ENCODE data around the gene TNRC6A. TPM values are rescaled to one million over a fixed set of nuclear protein-coding genes. Genes with fewer than 3 reads are reported as not detected.

The TNRC6A gene
- total RNA-seq, 2 donors from 2014 or later, result 81.5 to 84.7 TPM

DNA sequence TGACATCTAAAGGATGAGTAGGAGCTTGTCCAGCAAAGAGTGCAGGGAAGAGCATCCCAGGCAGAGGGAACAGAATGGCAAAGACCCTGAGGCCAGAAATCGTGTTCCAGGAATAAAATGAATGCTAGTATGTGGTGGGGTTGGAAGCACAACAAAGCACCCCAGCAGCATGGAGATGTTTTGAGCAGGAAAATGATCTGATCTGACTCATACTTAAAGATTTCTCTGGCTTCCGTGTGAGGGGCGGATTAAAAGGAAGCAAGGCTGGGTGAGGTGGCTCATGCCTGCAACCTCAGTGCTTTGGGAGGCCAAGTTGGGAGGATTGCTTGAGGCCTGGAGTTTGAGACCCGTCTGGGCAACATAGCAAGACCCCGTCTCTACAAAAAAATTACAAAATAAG, 118.6 kb downstream of the TNRC6A start:
- TF ChIP-seq, protein P1, sequence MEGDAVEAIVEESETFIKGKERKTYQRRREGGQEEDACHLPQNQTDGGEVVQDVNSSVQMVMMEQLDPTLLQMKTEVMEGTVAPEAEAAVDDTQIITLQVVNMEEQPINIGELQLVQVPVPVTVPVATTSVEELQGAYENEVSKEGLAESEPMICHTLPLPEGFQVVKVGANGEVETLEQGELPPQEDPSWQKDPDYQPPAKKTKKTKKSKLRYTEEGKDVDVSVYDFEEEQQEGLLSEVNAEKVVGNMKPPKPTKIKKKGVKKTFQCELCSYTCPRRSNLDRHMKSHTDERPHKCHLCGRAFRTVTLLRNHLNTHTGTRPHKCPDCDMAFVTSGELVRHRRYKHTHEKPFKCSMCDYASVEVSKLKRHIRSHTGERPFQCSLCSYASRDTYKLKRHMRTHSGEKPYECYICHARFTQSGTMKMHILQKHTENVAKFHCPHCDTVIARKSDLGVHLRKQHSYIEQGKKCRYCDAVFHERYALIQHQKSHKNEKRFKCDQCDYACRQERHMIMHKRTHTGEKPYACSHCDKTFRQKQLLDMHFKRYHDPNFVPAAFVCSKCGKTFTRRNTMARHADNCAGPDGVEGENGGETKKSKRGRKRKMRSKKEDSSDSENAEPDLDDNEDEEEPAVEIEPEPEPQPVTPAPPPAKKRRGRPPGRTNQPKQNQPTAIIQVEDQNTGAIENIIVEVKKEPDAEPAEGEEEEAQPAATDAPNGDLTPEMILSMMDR (conservative IDR thresholded peaks at IDR 0.05), result no peak
- no peaks in the 10 kb centered on the region for H3K9me3 ChIP-seq (ENCODE audit: control insufficient read depth, low read length)
- Mint-ChIP-seq H3K4me3 (no peak overlapping the region), H3K36me3 (ENCODE audit: low read depth) (no peaks in the 10 kb centered on the region), H3K27me3 (ENCODE audit: insufficient read depth) (no peaks in the 10 kb centered on the region), H3K4me1 (peaks cover 5% of the 10 kb centered on the region), H3K27ac (no peak overlapping the region), H3K9me3 (no peaks in the 10 kb centered on the region)
- no peak overlapping the region for H3K4me3 ChIP-seq (ENCODE audit: low read length)
- 80 to 90% methylated on average over 4 to 5 of the region's 5 CpGs for WGBS, 2 experiments (ENCODE audit: insufficient coverage in 1 of 2, insufficient read length in 1 of 2)
- no peaks in the 10 kb centered on the region for H3K36me3 ChIP-seq (ENCODE audit: control insufficient read depth, insufficient read depth, low read length)
- no peaks in the 10 kb centered on the region for H3K27me3 ChIP-seq (ENCODE audit: control insufficient read depth, insufficient read depth, low read length, poor library complexity, severe bottlenecking)
- no peak overlapping the region for H3K9ac ChIP-seq (ENCODE audit: extremely low read depth, low read length, poor library complexity, severe bottlenecking)
- H3K27ac ChIP-seq (ENCODE audit: low read depth, low read length), result no peak overlapping the region
- H3K4me1 ChIP-seq (ENCODE audit: control insufficient read depth, insufficient read depth, low read length), result no peaks in the 10 kb centered on the region
- DNase-seq, result no peak

DNA sequence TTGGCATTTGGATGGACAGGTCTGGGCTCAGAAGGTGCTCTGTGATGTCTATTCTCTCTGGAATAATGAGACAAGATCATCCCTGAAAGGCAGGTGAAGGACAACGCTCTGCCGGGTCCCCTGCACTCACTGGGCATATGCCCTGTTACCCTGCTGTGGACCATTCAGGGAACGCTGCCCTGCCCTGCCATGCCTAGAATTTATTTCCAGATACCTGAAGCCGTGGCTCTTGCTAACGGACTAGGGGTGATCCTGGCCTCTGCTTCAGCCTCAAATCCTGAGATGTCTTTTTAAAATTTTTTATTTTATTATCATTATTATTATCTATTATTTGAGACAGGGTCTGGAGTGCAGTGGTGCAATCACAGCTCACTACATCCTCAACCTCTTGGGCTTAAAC, 120.2 kb downstream of the TNRC6A start:
- TF ChIP-seq, protein P1 (conservative IDR thresholded peaks at IDR 0.05), result no peak
- H3K9me3 ChIP-seq (ENCODE audit: control insufficient read depth, low read length), result no peaks in the 10 kb centered on the region
- 88 to 94% methylated on average over 3 to 5 of the region's 5 CpGs for WGBS, 2 experiments (ENCODE audit: insufficient coverage in 1 of 2, insufficient read length in 1 of 2)
- no peaks in the 10 kb centered on the region for H3K36me3 Mint-ChIP-seq (ENCODE audit: low read depth)
- H3K9me3 Mint-ChIP-seq, result no peaks in the 10 kb centered on the region
- H3K27me3 Mint-ChIP-seq (ENCODE audit: insufficient read depth), result no peaks in the 10 kb centered on the region
- H3K27me3 ChIP-seq (ENCODE audit: control insufficient read depth, insufficient read depth, low read length, poor library complexity, severe bottlenecking), result no peaks in the 10 kb centered on the region
- no peak overlapping the region for H3K4me3 Mint-ChIP-seq
- H3K9ac ChIP-seq (ENCODE audit: extremely low read depth, low read length, poor library complexity, severe bottlenecking), result no peak overlapping the region
- no peaks in the 10 kb centered on the region for H3K36me3 ChIP-seq (ENCODE audit: control insufficient read depth, insufficient read depth, low read length)
- no peak overlapping the region for H3K27ac ChIP-seq (ENCODE audit: low read depth, low read length)
- no peak overlapping the region for H3K27ac Mint-ChIP-seq
- no peak overlapping the region for H3K4me3 ChIP-seq (ENCODE audit: low read length)
- no peak for DNase-seq
- no peaks in the 10 kb centered on the region for H3K4me1 ChIP-seq (ENCODE audit: control insufficient read depth, insufficient read depth, low read length)
- H3K4me1 Mint-ChIP-seq, result no peaks in the 10 kb centered on the region

DNA sequence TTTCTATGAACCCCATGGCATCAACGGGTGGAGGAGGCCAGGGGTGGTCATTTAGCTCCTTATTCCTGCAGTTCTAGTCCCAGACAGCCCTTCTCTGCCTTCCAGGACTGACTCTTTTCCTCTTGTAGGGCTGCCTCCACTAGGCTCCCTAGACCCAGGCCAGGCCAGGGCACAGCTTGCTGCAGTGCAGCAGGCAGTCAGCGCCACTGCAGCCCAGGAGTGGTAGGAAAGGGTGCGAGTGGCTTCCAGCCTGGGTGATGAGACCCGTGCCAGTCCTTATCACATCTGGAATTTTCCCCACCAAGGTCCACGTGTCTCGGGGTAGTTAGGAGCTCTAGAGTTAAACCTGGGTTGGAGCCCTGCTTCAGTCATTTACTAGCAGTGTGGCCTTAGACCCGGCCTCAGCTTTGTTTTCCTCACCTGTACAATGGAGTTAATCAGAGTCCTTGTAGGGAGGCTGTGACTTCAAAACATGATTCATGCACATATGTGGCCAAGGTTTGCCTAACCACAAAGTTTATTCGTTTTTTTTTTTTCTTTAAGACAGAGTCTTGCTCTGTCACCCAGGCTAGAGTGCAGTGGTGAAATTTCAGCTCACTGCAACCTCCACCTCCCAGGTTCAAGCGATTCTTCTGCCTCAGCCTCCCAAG, 121.0 kb downstream of the TNRC6A start:
- H3K9ac ChIP-seq (ENCODE audit: extremely low read depth, low read length, poor library complexity, severe bottlenecking), result no peak overlapping the region
- WGBS, 2 experiments (ENCODE audit: insufficient coverage in 1 of 2, insufficient read length in 1 of 2), result 87 to 91% methylated on average over 6 to 9 of the region's 9 CpGs
- H3K27ac ChIP-seq (ENCODE audit: low read depth, low read length), result no peak overlapping the region
- H3K4me1 Mint-ChIP-seq, result no peaks in the 10 kb centered on the region
- H3K36me3 ChIP-seq (ENCODE audit: control insufficient read depth, insufficient read depth, low read length), result no peaks in the 10 kb centered on the region
- no peaks in the 10 kb centered on the region for H3K9me3 Mint-ChIP-seq
- H3K9me3 ChIP-seq (ENCODE audit: control insufficient read depth, low read length), result no peaks in the 10 kb centered on the region
- TF ChIP-seq, protein P1 (conservative IDR thresholded peaks at IDR 0.05), result no peak
- H3K4me3 Mint-ChIP-seq, result no peak overlapping the region
- H3K4me3 ChIP-seq (ENCODE audit: low read length), result no peak overlapping the region
- H3K27ac Mint-ChIP-seq, result no peak overlapping the region
- DNase-seq, result no peak
- H3K27me3 ChIP-seq (ENCODE audit: control insufficient read depth, insufficient read depth, low read length, poor library complexity, severe bottlenecking), result no peaks in the 10 kb centered on the region
- H3K4me1 ChIP-seq (ENCODE audit: control insufficient read depth, insufficient read depth, low read length), result no peaks in the 10 kb centered on the region
- no peaks in the 10 kb centered on the region for H3K27me3 Mint-ChIP-seq (ENCODE audit: insufficient read depth)
- no peaks in the 10 kb centered on the region for H3K36me3 Mint-ChIP-seq (ENCODE audit: low read depth)

Measured in endodermal cell (in vitro differentiated cells).